ENCODE data around the gene LRRC8A. TPM values are rescaled to one million over a fixed set of nuclear protein-coding genes. Genes with fewer than 3 reads are reported as not detected.

Gene LRRC8A
- total RNA-seq, 1 donor from 2014 or later, result 155 TPM

DNA sequence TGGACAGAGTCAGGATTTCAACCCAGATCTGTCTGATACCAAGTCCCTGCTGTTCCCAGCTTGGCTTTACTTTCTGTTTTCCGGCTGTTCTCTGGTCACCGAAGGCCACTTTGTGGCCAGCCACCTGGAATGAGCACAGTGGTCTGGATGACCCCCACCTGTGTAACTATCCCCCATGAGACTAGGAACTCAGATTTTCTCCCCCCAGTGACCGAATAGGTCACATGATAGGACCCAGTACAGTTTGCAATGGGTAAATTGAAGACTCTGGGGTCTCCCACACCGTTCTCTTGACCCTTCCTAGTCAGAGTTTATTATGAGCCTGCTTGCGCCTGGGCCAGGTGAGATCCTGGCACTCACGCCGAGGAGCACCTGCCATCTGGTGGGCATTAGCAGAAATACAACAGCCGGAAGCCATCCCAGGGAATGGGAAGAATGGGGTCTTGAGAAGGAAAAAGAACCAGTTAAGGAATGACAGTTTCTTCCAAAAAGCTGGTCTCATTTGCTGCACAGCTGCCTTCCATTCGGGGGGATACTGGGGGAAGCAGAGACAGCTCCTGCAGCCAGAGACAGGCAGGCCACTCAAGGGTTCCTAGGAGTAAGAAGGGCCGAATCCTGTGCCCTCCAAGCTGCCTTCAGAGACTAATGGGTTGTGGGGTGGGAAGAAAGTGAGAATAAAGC lies 45.9 kb downstream of the LRRC8A start:
- Histone ChIP-seq H3K36me3 (ENCODE audit: control insufficient read depth, insufficient read depth, low read length) (no peaks in the 10 kb centered on the region), H3K4me3 (ENCODE audit: low read depth, low read length) (no peak overlapping the region), H3K27me3 (ENCODE audit: control insufficient read depth, insufficient read depth, low read length) (no peaks in the 10 kb centered on the region)
- TF ChIP-seq CTCF (IDR thresholded peaks at IDR 0.05; ENCODE audit: insufficient read depth, low read length, poor library complexity, severe bottlenecking), result peak; percentile 73
- no peak for DNase-seq (ENCODE audit: low read depth)

GRCh38 chr9:128928624-128929023 lies 46.7 kb downstream of the LRRC8A start:
- H3K4me3 ChIP-seq (ENCODE audit: low read depth, low read length), result no peak overlapping the region
- no peaks in the 10 kb centered on the region for H3K36me3 ChIP-seq (ENCODE audit: control insufficient read depth, insufficient read depth, low read length)
- H3K27me3 ChIP-seq (ENCODE audit: control insufficient read depth, insufficient read depth, low read length), result no peaks in the 10 kb centered on the region
- TF ChIP-seq CTCF (IDR thresholded peaks at IDR 0.05; ENCODE audit: insufficient read depth, low read length, poor library complexity, severe bottlenecking), result no peak
- DNase-seq (ENCODE audit: low read depth), result no peak

- no peak for DNase-seq (ENCODE audit: low read depth)
Observed at GRCh38 chr9:128929560-128929959, 47.6 kb downstream of the LRRC8A start.

GRCh38 chr9:128933731-128934130 lies 51.8 kb downstream of the LRRC8A start:
- TF ChIP-seq CTCF (IDR thresholded peaks at IDR 0.05; ENCODE audit: insufficient read depth, low read length, poor library complexity, severe bottlenecking), result no peak
- Histone ChIP-seq H3K4me3 (ENCODE audit: low read depth, low read length) (no peak overlapping the region), H3K27me3 (ENCODE audit: control insufficient read depth, insufficient read depth, low read length) (no peaks in the 10 kb centered on the region), H3K36me3 (ENCODE audit: control insufficient read depth, insufficient read depth, low read length) (no peaks in the 10 kb centered on the region)
- DNase-seq (ENCODE audit: low read depth), result no peak

More at GRCh38 chr9:128929560-128929959, 47.6 kb downstream of the LRRC8A start:
- TF ChIP-seq CTCF (IDR thresholded peaks at IDR 0.05; ENCODE audit: insufficient read depth, low read length, poor library complexity, severe bottlenecking), result no peak
- H3K27me3 ChIP-seq (ENCODE audit: control insufficient read depth, insufficient read depth, low read length), result no peaks in the 10 kb centered on the region
- H3K4me3 ChIP-seq (ENCODE audit: low read depth, low read length), result no peak overlapping the region
- no peaks in the 10 kb centered on the region for H3K36me3 ChIP-seq (ENCODE audit: control insufficient read depth, insufficient read depth, low read length)

DNA sequence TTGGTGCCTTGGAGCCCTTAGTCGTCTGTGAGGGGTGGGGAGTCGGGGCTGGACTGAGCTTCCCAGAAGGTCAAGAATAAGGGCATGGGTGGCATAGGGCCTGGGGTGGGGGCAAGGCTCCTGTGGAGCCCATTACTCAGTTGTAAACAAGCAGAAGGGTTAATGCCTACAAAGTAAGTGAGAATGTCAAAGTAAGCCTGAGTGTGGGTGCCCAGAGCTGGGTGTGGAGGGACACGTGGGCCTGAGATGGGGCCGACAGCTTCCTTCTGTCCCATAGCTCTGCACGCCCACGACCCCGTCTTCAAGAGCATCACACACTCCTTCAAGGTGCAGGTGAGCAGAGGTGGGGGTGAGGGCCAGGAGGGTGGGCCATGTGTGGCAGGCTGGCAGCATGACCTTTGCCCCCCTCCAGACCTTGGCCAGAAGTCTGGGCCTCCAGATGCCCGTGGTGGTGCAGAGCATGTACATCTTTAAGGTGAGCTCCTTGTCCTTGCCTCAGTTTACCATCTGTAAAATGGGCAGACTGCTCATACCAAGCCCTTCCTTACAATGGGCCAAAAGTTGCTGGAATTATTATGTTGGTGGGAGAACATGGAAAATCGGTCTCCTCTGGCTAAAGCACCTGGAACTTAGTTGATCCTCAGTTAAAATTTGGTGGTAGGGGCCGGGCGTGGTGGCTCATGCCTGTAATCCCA lies 54.4 kb downstream of the LRRC8A start:
- H3K4me3 ChIP-seq (ENCODE audit: low read depth, low read length), result no peak overlapping the region
- TF ChIP-seq CTCF (IDR thresholded peaks at IDR 0.05; ENCODE audit: insufficient read depth, low read length, poor library complexity, severe bottlenecking), result no peak
- H3K36me3 ChIP-seq (ENCODE audit: control insufficient read depth, insufficient read depth, low read length), result no peaks in the 10 kb centered on the region
- no peak for DNase-seq (ENCODE audit: low read depth)
- H3K27me3 ChIP-seq (ENCODE audit: control insufficient read depth, insufficient read depth, low read length), result no peaks in the 10 kb centered on the region

Measured in kidney epithelial cell (primary cell).